CD4-positive, CD25-positive, alpha-beta regulatory T cell (primary cell): ENCODE results near the gene SPTA1. TPM values are rescaled to one million over a fixed set of nuclear protein-coding genes. Genes with fewer than 3 reads are reported as not detected.

Source experiments
- ATAC-seq, 2 donors: fragments of 150-1000 bp; cut with Tn5 transposase; one replicate each; pipeline ENCODE4 v1.10.0; 2021; ENCODE audit warnings: low read depth in 2 of 2, moderate number of reproducible peaks in 2 of 2, moderate library complexity in 1 of 2
- DNase-seq, 3 donors: peaks; one replicate each; pipeline versions ENCODE4 v3.0.0 to v3.0.0-alpha.2; 2012 to 2022; ENCODE audit warnings: mixed read lengths in 1 of 3
- H3K27ac ChIP-seq: one replicate; pipeline ENCODE4 v1.7.0; 2013; ENCODE audit warnings: mild to moderate bottlenecking, low read length; ENCODE audit not compliant: insufficient read depth, poor library complexity, severe bottlenecking
- H3K27me3 ChIP-seq: one replicate; pipeline ENCODE4 v1.7.0; 2013; ENCODE audit warnings: low read length; ENCODE audit not compliant: control insufficient read depth, insufficient read depth
- H3K36me3 ChIP-seq: one replicate; pipeline ENCODE4 v1.7.0; 2013; ENCODE audit warnings: mild to moderate bottlenecking, low read length, moderate library complexity; ENCODE audit not compliant: control insufficient read depth, insufficient read depth
- H3K4me1 ChIP-seq: 2 replicates; pipeline ENCODE4 v1.7.0; 2013; ENCODE audit warnings: mild to moderate bottlenecking, low read length; ENCODE audit not compliant: insufficient read depth, control insufficient read depth, poor library complexity, severe bottlenecking
- H3K4me3 ChIP-seq: one replicate; pipeline ENCODE4 v1.7.0; 2013; ENCODE audit warnings: low read depth, mild to moderate bottlenecking, low read length, moderate library complexity
- H3K9me3 ChIP-seq, 2 experiments: 1 replicate in 1 of 2; 2 replicates in 1 of 2; pipeline ENCODE4 v1.7.0; 2013; ENCODE audit warnings: low read length in 2 of 2, mild to moderate bottlenecking in 1 of 2, moderate library complexity in 1 of 2; ENCODE audit not compliant: control insufficient read depth in 2 of 2
- H3K27ac Mint-ChIP-seq, 3 donors: one replicate each; pipeline ENCODE4 v1.8.0; 2020 to 2022; ENCODE audit warnings: mild to moderate bottlenecking in 3 of 3, mixed read lengths in 3 of 3, moderate library complexity in 2 of 3
- H3K27me3 Mint-ChIP-seq: one replicate; pipeline ENCODE4 v1.8.0; 2022; ENCODE audit warnings: mild to moderate bottlenecking, mixed read lengths
- H3K36me3 Mint-ChIP-seq: one replicate; pipeline ENCODE4 v1.8.0; 2020; ENCODE audit warnings: mixed read lengths
- H3K4me1 Mint-ChIP-seq, 4 donors: one replicate each; pipeline ENCODE4 v1.8.0; 2020 to 2022; ENCODE audit warnings: mixed read lengths in 4 of 4, mild to moderate bottlenecking in 1 of 4
- H3K4me3 Mint-ChIP-seq, 4 donors: one replicate each; pipeline ENCODE4 v1.8.0; 2020 to 2022; ENCODE audit warnings: mild to moderate bottlenecking in 4 of 4, mixed read lengths in 4 of 4, moderate library complexity in 3 of 4
- H3K9me3 Mint-ChIP-seq, 7 donors: one replicate each; pipeline ENCODE4 v1.8.0; 2020 to 2022; ENCODE audit warnings: mixed read lengths in 7 of 7, mild to moderate bottlenecking in 3 of 7, moderate library complexity in 2 of 7
- polyA plus RNA-seq, 4 donors: library from polyadenylated mRNA; unstranded; fragments of 300-500 nt; fragmentation: Illumina TruSeq; gene quantifications; one replicate each; pipeline ENCODE4 v1.2.3, GENCODE V29; 2021
- total RNA-seq: library from RNA; stranded (reverse); gene quantifications from one replicate; pipeline ENCODE4 v1.2.3, GENCODE V29; 2022

The SPTA1 gene
- total and polyA plus RNA-seq, 5 donors from 2014 or later, result not detected

DNA sequence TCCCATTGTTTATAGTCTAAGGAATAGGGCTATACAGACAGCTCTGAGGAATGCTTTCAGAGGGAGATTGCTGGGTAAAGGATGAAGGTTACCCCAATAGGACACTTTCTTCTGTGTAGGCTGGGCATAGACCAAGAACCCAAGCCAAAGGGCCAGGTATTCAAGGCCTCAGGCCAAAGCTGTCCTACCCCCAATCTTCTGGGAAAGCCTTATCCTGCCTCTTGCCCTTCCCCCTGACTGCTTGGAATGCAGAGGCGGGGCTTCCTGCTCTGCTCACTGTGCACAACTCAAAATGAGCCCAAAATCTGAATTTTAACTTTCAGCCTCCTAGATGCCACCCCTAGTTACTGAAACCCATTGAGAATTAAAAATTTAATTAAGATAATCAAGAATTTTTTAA, 79.2 kb downstream of the SPTA1 start:
- DNase-seq (no peak), ATAC-seq (no peak)
- no peak overlapping the region for H3K4me3 Mint-ChIP-seq
- no peak overlapping the region for H3K27ac ChIP-seq
- no peaks in the 10 kb centered on the region for H3K9me3 ChIP-seq
- peaks cover 5% of the 10 kb centered on the region for H3K27me3 ChIP-seq
- H3K4me1 Mint-ChIP-seq, result peaks cover 0 to 2% (median 0%) of the 10 kb centered on the region in 4 donors
- no peaks in the 10 kb centered on the region for H3K4me1 ChIP-seq
- H3K4me3 ChIP-seq, result no peak overlapping the region
- peaks cover 0 to 1% (median 0%) of the 10 kb centered on the region in 7 donors for H3K9me3 Mint-ChIP-seq
- H3K27me3 Mint-ChIP-seq, result peaks cover 9% of the 10 kb centered on the region
- no peak overlapping the region for H3K27ac Mint-ChIP-seq
- H3K36me3 Mint-ChIP-seq, result no peaks in the 10 kb centered on the region
- H3K36me3 ChIP-seq, result no peaks in the 10 kb centered on the region

DNA sequence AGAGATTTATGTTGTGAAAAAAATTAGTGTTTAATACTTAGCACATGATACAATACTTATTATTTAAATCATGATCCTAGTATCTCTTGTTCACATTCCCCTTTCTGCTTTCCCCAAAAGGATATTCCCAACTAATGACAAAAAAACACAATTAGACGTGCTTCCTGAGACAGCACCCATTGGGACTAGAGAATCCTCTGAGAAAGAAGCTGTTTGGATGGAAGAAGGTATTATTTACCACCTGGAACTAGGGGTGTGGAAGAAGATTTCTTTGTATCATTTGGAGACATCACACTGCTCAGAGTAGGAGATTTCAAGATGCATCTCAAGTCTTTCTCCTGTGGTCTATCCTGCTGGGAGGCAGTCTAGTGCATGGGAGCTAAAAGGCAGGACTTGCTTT, 81.5 kb downstream of the SPTA1 start, which contains the start of gene OR10Z1:
Gene OR10Z1, plus strand, starts transcription at position 301 of the 400 bp plus-strand sequence. CDS start 1,171 bp downstream, outside the sequence.
- Histone ChIP-seq H3K27me3 (peaks cover 5% of the 10 kb centered on the region), H3K4me1 (no peaks in the 10 kb centered on the region), H3K36me3 (no peaks in the 10 kb centered on the region), H3K27ac (no peak within 1 kb of the TSS), H3K9me3 (no peaks in the 10 kb centered on the region), H3K4me3 (no peak within 1 kb of the TSS)
- peaks cover 12% of the 10 kb centered on the region for H3K27me3 Mint-ChIP-seq
- H3K27ac Mint-ChIP-seq, result peak within 1 kb of the TSS in 1 of 3 donors; percentile 57
- DNase-seq, result no peak
- no peaks in the 10 kb centered on the region for H3K4me1 Mint-ChIP-seq
- H3K36me3 Mint-ChIP-seq, result no peaks in the 10 kb centered on the region
- H3K9me3 Mint-ChIP-seq, result peaks cover 0 to 1% (median 0%) of the 10 kb centered on the region in 7 donors
- ATAC-seq, result no peak
- H3K4me3 Mint-ChIP-seq, result no peak within 1 kb of the TSS

DNA sequence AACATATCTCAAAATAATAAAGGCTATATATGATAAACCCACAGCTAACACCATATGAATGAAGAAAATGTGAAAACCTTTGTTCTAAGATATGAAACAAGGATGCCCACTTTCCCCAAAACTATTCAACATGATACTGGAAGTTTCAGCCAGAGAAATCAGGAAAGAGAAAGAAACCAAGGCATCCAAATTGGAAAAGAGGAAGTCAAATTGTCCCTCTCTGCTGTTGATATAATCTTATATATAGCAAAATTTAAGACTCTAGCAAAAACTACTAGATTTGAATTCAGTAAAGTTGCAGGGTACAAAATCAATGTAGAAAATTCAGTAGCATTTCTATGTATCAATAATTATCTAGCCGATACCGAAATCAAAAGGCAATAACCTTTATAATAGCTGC, 85.8 kb downstream of the SPTA1 start:
- H3K4me1 ChIP-seq, result no peaks in the 10 kb centered on the region
- Mint-ChIP-seq H3K4me3 (no peak overlapping the region), H3K27me3 (peaks cover 5% of the 10 kb centered on the region), H3K4me1 (no peaks in the 10 kb centered on the region), H3K9me3 (peaks cover 2 to 25% (median 6%) of the 10 kb centered on the region in 7 donors), H3K27ac (no peak overlapping the region), H3K36me3 (no peaks in the 10 kb centered on the region)
- no peak for ATAC-seq
- H3K36me3 ChIP-seq, result no peaks in the 10 kb centered on the region
- H3K9me3 ChIP-seq, result peaks cover 21 to 28% of the 10 kb centered on the region in 2 experiments
- peaks cover 11% of the 10 kb centered on the region for H3K27me3 ChIP-seq
- no peak overlapping the region for H3K27ac ChIP-seq
- no peak overlapping the region for H3K4me3 ChIP-seq
- DNase-seq, result no peak

DNA sequence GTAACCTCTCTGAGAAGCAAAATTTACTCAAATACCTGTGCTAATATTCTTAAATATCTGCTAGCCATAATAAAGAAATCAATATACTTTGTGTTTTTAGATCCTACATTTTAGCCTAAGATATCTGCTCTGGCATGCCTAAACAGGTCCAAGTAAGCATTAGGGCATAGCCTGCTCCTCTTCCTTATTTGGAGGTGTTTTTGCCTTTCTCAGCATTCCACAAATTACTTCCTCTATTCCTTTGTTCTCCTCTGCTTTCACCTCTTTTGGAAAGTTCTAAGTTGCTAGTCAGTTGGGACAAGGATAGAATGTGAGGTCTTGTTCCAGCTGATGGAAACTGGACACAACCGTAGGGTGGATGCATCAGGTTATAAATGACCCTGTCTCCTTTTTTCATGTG, 99.6 kb downstream of the SPTA1 start:
- Mint-ChIP-seq H3K36me3 (no peaks in the 10 kb centered on the region), H3K27me3 (peaks cover 5% of the 10 kb centered on the region), H3K4me1 (no peaks in the 10 kb centered on the region), H3K9me3 (peaks cover 0 to 7% (median 2%) of the 10 kb centered on the region in 7 donors), H3K27ac (no peak overlapping the region), H3K4me3 (no peak overlapping the region)
- no peak overlapping the region for H3K4me3 ChIP-seq
- no peaks in the 10 kb centered on the region for H3K4me1 ChIP-seq
- H3K36me3 ChIP-seq, result no peaks in the 10 kb centered on the region
- no peaks in the 10 kb centered on the region for H3K27me3 ChIP-seq
- H3K9me3 ChIP-seq, result peaks cover 6% of the 10 kb centered on the region in 2 experiments
- DNase-seq, result no peak
- H3K27ac ChIP-seq, result no peak overlapping the region
- no peak for ATAC-seq

DNA sequence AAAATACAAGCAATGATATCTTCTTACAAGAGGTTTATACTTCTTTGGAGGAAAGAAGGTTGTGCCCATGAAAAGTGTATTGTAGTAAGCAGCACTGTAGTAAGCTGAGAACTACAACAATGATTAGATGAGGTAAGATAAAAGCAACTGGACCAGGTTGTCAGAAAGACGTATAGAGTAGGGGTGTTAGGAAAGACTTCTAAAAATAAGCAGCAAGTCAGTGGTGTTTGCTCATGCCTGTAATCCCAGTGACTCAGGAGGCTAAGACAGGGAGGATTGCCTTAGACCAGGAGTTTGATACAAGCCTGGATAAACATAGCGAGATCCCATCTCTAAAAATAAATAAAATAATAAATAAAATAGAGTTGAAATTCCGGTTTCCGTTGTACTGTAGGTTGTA, 102.6 kb downstream of the SPTA1 start:
- ATAC-seq (no peak), DNase-seq (no peak)
- Mint-ChIP-seq H3K27ac (no peak overlapping the region), H3K4me3 (no peak overlapping the region), H3K4me1 (no peaks in the 10 kb centered on the region), H3K9me3 (peaks cover 0 to 7% (median 1%) of the 10 kb centered on the region in 7 donors), H3K27me3 (peaks cover 5% of the 10 kb centered on the region), H3K36me3 (no peaks in the 10 kb centered on the region)
- Histone ChIP-seq H3K4me1 (no peaks in the 10 kb centered on the region), H3K27me3 (no peaks in the 10 kb centered on the region), H3K4me3 (no peak overlapping the region), H3K36me3 (no peaks in the 10 kb centered on the region), H3K27ac (no peak overlapping the region), H3K9me3 (peaks cover 6% of the 10 kb centered on the region in 2 experiments)

DNA sequence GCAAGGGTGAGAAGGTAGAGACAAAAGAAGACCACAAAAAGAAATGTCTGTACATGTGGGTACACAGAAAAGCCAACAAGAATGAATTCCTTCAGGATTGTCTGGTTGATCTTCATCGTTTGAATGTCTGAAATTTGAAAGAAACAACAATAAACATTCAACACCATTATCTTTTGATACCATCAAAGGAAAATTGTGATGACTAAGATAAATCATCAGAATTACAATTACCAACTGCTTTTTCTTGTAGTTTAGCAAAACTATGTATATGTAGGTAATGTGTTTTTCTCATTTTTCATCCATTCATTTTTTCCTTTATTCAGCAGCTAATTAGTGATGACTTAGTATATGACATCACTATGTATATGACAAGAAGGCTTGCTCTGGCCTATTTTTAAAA, 106.8 kb downstream of the SPTA1 start, which contains the start of gene OR10X1:
Gene OR10X1, minus strand, starts transcription at position 167 of the 400 bp plus-strand sequence. Its CDS starts 0 bp downstream, at position 167.
- Mint-ChIP-seq H3K9me3 (peaks cover 0 to 2% (median 0%) of the 10 kb centered on the region in 7 donors), H3K4me1 (no peaks in the 10 kb centered on the region), H3K27me3 (peaks cover 5% of the 10 kb centered on the region), H3K27ac (no peak within 1 kb of the TSS), H3K36me3 (no peaks in the 10 kb centered on the region), H3K4me3 (no peak within 1 kb of the TSS)
- peaks cover 10% of the 10 kb centered on the region for H3K27me3 ChIP-seq
- H3K4me1 ChIP-seq, result no peaks in the 10 kb centered on the region
- DNase-seq, result no peak
- ATAC-seq, result no peak
- H3K27ac ChIP-seq, result no peak within 1 kb of the TSS
- H3K4me3 ChIP-seq, result no peak within 1 kb of the TSS
- no peaks in the 10 kb centered on the region for H3K36me3 ChIP-seq
- no peaks in the 10 kb centered on the region for H3K9me3 ChIP-seq

DNA sequence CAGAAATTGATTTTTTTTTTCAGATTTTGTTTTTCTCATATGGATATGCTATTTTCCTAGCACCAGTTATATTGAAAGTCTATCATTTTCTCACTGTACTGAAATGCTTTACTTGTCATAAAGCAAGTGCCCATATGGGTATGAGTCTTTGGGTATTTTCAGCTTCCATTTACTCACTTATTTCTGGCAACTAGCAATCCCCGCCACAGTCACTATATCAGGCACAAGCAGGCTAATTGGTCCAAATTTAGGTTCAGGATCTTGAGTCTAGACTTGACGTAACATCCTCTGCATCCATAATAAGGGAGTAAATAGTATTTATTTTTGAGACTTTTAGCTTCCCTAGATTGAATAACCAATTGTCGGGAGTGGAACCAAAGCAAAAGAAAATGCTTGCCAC, 109.0 kb downstream of the SPTA1 start:
- peaks cover 11% of the 10 kb centered on the region for H3K27me3 ChIP-seq
- Mint-ChIP-seq H3K9me3 (peaks cover 0 to 1% (median 0%) of the 10 kb centered on the region in 7 donors), H3K27ac (no peak overlapping the region), H3K4me3 (no peak overlapping the region), H3K36me3 (no peaks in the 10 kb centered on the region), H3K4me1 (no peaks in the 10 kb centered on the region), H3K27me3 (peaks cover 6% of the 10 kb centered on the region)
- DNase-seq, result no peak
- H3K36me3 ChIP-seq, result no peaks in the 10 kb centered on the region
- no peaks in the 10 kb centered on the region for H3K4me1 ChIP-seq
- no peak overlapping the region for H3K4me3 ChIP-seq
- H3K27ac ChIP-seq, result no peak overlapping the region
- no peak for ATAC-seq
- H3K9me3 ChIP-seq, result no peaks in the 10 kb centered on the region

DNA sequence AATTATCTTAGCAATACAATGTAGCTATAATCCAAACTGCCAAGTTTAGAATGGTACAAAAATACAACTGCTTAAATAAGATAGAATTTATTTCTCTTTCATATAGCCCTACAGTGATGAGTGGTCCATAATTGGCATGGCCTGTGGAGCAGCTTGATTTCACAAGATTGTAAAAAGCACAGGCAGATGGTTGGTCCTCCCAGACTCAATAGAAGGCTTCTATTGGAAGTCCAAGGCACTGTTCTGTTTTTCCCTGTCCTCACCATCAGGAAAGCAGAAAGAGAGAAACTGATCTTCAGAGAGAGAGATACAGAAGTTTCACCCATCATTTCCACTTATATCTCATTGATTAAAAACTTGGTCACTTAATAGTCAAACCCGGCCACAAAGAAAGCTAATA, 114.3 kb downstream of the SPTA1 start:
- H3K4me3 ChIP-seq, result no peak overlapping the region
- no peaks in the 10 kb centered on the region for H3K9me3 ChIP-seq
- peaks cover 0 to 4% (median 2%) of the 10 kb centered on the region in 7 donors for H3K9me3 Mint-ChIP-seq
- no peak overlapping the region for H3K27ac ChIP-seq
- ATAC-seq (no peak), DNase-seq (no peak)
- H3K4me3 Mint-ChIP-seq, result no peak overlapping the region
- no peak overlapping the region for H3K27ac Mint-ChIP-seq
- no peaks in the 10 kb centered on the region for H3K36me3 ChIP-seq
- no peaks in the 10 kb centered on the region for H3K4me1 Mint-ChIP-seq
- H3K4me1 ChIP-seq, result no peaks in the 10 kb centered on the region
- peaks cover 6% of the 10 kb centered on the region for H3K27me3 Mint-ChIP-seq
- H3K36me3 Mint-ChIP-seq, result no peaks in the 10 kb centered on the region
- peaks cover 11% of the 10 kb centered on the region for H3K27me3 ChIP-seq
